KMS-11 (cell line): ENCODE measurements around the gene AQP5.

Experiments
- H2AFZ ChIP-seq: fragments of 200-600 bp; sonication (generic); 2 replicates; pipeline ENCODE4 v1.6.1; 2016; ENCODE audit warnings: antibody characterized with exemption, mixed run types, low read depth
- H3K27ac ChIP-seq: fragments of 200-600 bp; sonication (generic); 2 replicates; pipeline ENCODE4 v1.6.1; 2016; ENCODE audit warnings: mild to moderate bottlenecking, mixed run types
- H3K27me3 ChIP-seq: fragments of 200-600 bp; sonication (generic); 2 replicates; pipeline ENCODE4 v1.6.1; 2017; ENCODE audit warnings: mild to moderate bottlenecking, low read depth, mixed run types, moderate library complexity; ENCODE audit not compliant: insufficient read depth
- H3K36me3 ChIP-seq: fragments of 200-600 bp; sonication (generic); 2 replicates; pipeline ENCODE4 v1.6.1; 2017; ENCODE audit warnings: mild to moderate bottlenecking, mixed run types; ENCODE audit not compliant: insufficient read depth
- H3K4me1 ChIP-seq: fragments of 200-600 bp; sonication (generic); 2 replicates; pipeline ENCODE4 v1.6.1; 2016; ENCODE audit warnings: mild to moderate bottlenecking, low read depth, mixed run types; ENCODE audit not compliant: poor library complexity, severe bottlenecking
- H3K4me2 ChIP-seq: fragments of 200-600 bp; sonication (generic); 2 replicates; pipeline ENCODE4 v1.7.0; 2016; ENCODE audit warnings: mild to moderate bottlenecking, mixed run types
- H3K4me3 ChIP-seq: fragments of 200-600 bp; sonication (generic); IDR thresholded peaks from 2 replicates; pipeline ENCODE4 v1.6.1; 2017; ENCODE audit warnings: low read depth, low read length, mixed read lengths; ENCODE audit not compliant: insufficient read depth
- H3K79me2 ChIP-seq: fragments of 200-600 bp; sonication (generic); 2 replicates; pipeline ENCODE4 v1.6.1; 2016; ENCODE audit warnings: low read depth, mixed run types; ENCODE audit not compliant: insufficient read depth
- H3K9ac ChIP-seq: fragments of 200-600 bp; sonication (generic); 2 replicates; pipeline ENCODE4 v1.6.1; 2016; ENCODE audit warnings: mild to moderate bottlenecking, mixed run types
- H4K20me1 ChIP-seq: fragments of 200-600 bp; sonication (generic); 2 replicates; pipeline ENCODE4 v1.6.1; 2016; ENCODE audit warnings: mild to moderate bottlenecking, mixed run types; ENCODE audit not compliant: insufficient read depth
- CTCF ChIP-seq: fragments of 200-600 bp; sonication (generic); conservative IDR thresholded peaks from 2 replicates; pipeline ENCODE4 v1.6.1; 2017; ENCODE audit warnings: low read depth, mild to moderate bottlenecking, antibody characterized with exemption, low read length, moderate library complexity, mixed read lengths

Gene AQP5

GRCh38 chr12:49961111-49961922 is at the start of gene AQP5:
TSS of gene AQP5 (plus strand) at chr12:49961872. CDS start at chr12:49962018, 146 bp downstream.
- Histone ChIP-seq H3K9ac (no peak within 1 kb of the TSS), H4K20me1 (no peaks in the 10 kb centered on the region), H3K27ac (no peak within 1 kb of the TSS), H3K4me3 (no peak within 1 kb of the TSS), H3K4me2 (no peak within 1 kb of the TSS), H3K27me3 (peaks cover 69% of the 10 kb centered on the region), H2AFZ (no peak within 1 kb of the TSS), H3K79me2 (no peaks in the 10 kb centered on the region), H3K4me1 (no peaks in the 10 kb centered on the region), H3K36me3 (no peaks in the 10 kb centered on the region)
- TF ChIP-seq CTCF, result no peak

DNA sequence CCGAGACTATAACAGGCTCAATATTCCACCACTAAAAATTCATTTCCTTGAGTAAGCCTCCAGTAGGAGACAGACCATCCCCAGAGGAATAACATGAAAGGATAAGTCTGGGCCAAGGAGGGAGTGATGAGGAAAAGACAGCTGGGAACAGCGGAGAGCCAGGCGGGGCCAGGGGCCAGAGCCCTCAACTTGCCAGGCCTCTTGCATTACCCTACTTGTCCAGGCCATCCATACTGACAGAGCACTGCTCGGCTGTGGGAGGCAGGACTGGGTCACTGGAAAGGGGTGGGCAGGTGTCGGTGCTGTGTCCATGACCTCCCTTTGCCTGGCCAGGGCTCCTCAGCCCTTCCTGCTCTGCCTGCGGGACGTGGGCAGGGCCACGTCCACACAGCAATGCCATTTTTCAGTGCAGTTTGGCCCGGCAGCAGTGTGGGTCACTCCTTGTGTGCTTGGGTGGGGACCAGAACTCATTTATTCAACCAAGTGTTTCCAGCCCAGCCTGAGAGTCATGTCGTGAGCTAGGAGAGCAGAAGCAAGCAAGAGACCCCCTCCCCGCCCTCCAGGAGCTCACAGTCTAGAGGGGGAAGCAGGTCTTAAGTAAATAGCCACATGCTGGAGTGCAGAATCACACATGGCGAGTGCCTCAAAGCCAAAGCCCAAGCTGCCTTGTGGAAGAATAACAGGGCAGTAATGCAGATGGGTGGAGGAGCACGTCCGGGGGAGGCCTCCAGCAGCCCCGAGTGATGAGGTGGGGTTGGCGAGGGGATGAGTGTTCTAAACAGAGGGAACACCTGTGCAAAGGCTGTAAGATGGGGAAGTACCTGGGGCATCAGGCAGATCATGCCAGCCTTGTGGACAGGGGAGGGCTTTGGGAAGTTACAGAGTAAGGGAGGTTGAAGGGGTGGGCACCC is 49.1 kb upstream of the AQP5 start:
- Histone ChIP-seq H3K4me3 (no peak overlapping the region), H2AFZ (no peak overlapping the region)

DNA sequence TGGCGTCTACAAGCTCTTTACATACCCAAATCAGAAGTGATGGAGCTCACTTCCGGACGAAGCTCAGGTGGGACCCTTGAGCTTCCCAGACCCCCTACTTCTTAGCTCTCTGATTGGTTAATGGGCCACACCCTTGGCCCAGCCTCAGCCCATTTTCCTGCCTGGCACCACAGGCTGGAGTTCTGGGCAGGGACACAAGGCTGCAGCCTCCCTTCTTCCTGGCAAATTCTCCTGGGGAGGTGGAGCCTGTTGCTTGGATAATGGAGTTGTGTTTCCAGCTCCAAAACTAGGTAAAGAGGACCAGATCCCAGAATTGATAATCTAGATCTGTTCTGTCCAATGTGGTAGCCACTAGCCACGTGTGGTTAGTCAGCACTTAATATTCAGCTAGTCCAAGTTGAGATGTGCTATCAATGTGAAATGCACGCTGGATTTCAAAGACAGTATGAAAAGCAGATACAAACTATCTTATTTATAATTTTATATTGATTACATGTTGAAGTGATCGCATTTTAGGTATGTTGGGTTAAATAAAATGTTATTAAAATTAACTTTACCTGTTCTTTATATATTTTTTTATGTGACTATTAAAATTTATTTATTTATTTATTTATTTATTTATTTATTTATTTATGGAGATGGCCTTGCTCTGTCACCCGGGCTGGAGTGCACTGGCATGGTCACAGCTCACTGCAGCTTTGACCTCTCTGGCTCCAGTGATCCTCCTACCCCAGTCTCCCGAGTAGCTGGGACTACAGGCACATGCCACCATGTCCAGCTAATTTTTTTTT is 45.3 kb upstream of the AQP5 start:
- H3K4me1 ChIP-seq, result no peaks in the 10 kb centered on the region
- no peaks in the 10 kb centered on the region for H3K79me2 ChIP-seq
- no peak overlapping the region for H2AFZ ChIP-seq
- no peak for TF ChIP-seq CTCF
- H3K9ac ChIP-seq, result no peak overlapping the region
- H3K36me3 ChIP-seq, result no peaks in the 10 kb centered on the region
- no peak overlapping the region for H3K4me3 ChIP-seq
- no peak overlapping the region for H3K4me2 ChIP-seq
- no peak overlapping the region for H3K27ac ChIP-seq
- H3K27me3 ChIP-seq, result no peaks in the 10 kb centered on the region
- no peaks in the 10 kb centered on the region for H4K20me1 ChIP-seq

More for the DNA sequence above, 49.1 kb upstream of the AQP5 start:
- Histone ChIP-seq H3K4me2 (no peak overlapping the region), H4K20me1 (no peaks in the 10 kb centered on the region), H3K36me3 (no peaks in the 10 kb centered on the region), H3K9ac (no peak overlapping the region), H3K79me2 (no peaks in the 10 kb centered on the region), H3K4me1 (no peaks in the 10 kb centered on the region), H3K27me3 (no peaks in the 10 kb centered on the region), H3K27ac (no peak overlapping the region)
- TF ChIP-seq CTCF, result no peak

GRCh38 chr12:49917166-49917787 is 44.4 kb upstream of the AQP5 start:
- Histone ChIP-seq H3K9ac (no peak overlapping the region), H3K4me2 (no peak overlapping the region)

More at GRCh38 chr12:49917166-49917787, 44.4 kb upstream of the AQP5 start:
- no peak for TF ChIP-seq CTCF
- Histone ChIP-seq H4K20me1 (no peaks in the 10 kb centered on the region), H3K4me3 (no peak overlapping the region), H3K36me3 (no peaks in the 10 kb centered on the region), H3K79me2 (no peaks in the 10 kb centered on the region), H3K4me1 (no peaks in the 10 kb centered on the region), H3K27ac (no peak overlapping the region), H3K27me3 (no peaks in the 10 kb centered on the region), H2AFZ (no peak overlapping the region)
